GM12878 (cell line): ENCODE data around the gene APLP1. TPM values are rescaled to one million over a fixed set of nuclear protein-coding genes. Genes with fewer than 3 reads are reported as not detected.

ENCODE experiments used
- ATAC-seq: fragments of 200-7000 bp; cut with Tn5 transposase; 3 replicates; pipeline ENCODE4 v1.9.1; 2020; ENCODE audit warnings: mild to moderate bottlenecking, moderate library complexity
- BruUV-seq: library from RNA; stranded (reverse); fragments of 400-500 nt; replicated peaks from 2 replicates; lab custom pipeline; 2021; lab: Mats Ljungman, UMichigan
- CTCF ChIA-PET: fragments of 300-600 bp; sonication (Branson Sonifier 250); formaldehyde crosslinking; extraction: SDS; loops from one replicate; lab custom pipeline; 2021; ENCODE audit warnings: inconsistent platforms; lab: Yijun Ruan, JAX
- POLR2A ChIA-PET: fragments of 350-600 bp; formaldehyde crosslinking; extraction: SDS; loops from one replicate; lab custom pipeline; 2021; ENCODE audit warnings: inconsistent platforms; lab: Charles Lee
- RAD21 ChIA-PET: fragments of 300-600 bp; sonication (Branson Sonifier 250); formaldehyde crosslinking; loops from one replicate; lab custom pipeline; 2023; ENCODE audit warnings: antibody characterized with exemption; ENCODE audit not compliant: unreplicated experiment; lab: Charles Lee
- SMC1A ChIA-PET: fragments of 300-600 bp; sonication (Branson Sonifier 250); formaldehyde crosslinking; loops from one replicate; lab custom pipeline; 2023; ENCODE audit not compliant: unreplicated experiment, uncharacterized antibody; lab: Charles Lee
- DNase-seq: peaks from one replicate; pipeline ENCODE4 v3.0.0-alpha.2; 2011; ENCODE audit warnings: low read depth, low spot score
- FAIRE-seq: peaks from 3 replicates; lab custom pipeline; 2011; peaks lifted over from hg19 to GRCh38; lab: Jason Lieb, UNC
- H2AFZ ChIP-seq: 2 replicates; pipeline ENCODE4 v1.6.0; 2011; ENCODE audit warnings: low read depth, low read length, control low read depth; ENCODE audit not compliant: control insufficient read depth
- H3K27ac ChIP-seq: 2 replicates; pipeline ENCODE4 v1.5.1; 2011; ENCODE audit warnings: control low read depth; ENCODE audit not compliant: control insufficient read depth, insufficient read depth
- H3K27me3 ChIP-seq, 2 experiments: replicated peaks in 1 of 2; 2 replicates each; pipeline versions ENCODE4 v1.6.0 to v1.6.1; 2011; ENCODE audit warnings: low read length in 1 of 2; ENCODE audit not compliant: control insufficient read depth in 2 of 2, insufficient read depth in 2 of 2
- H3K36me3 ChIP-seq, 2 experiments: 2 replicates each; pipeline ENCODE4 v1.5.1; 2011; ENCODE audit warnings: low read length in 1 of 2; ENCODE audit not compliant: control insufficient read depth in 2 of 2, insufficient read depth in 2 of 2
- H3K4me1 ChIP-seq: 2 replicates; pipeline ENCODE4 v1.6.1; 2011; ENCODE audit warnings: mild to moderate bottlenecking, low read length, moderate library complexity, mixed read lengths; ENCODE audit not compliant: control insufficient read depth, insufficient read depth
- H3K4me2 ChIP-seq: 2 replicates; pipeline ENCODE4 v1.6.0; 2011; ENCODE audit warnings: control low read depth; ENCODE audit not compliant: control insufficient read depth, insufficient read depth
- H3K4me3 ChIP-seq: fragments of 200-600 bp; sonication (generic); 2 replicates; pipeline ENCODE4 v1.5.1; 2016
- H3K79me2 ChIP-seq: 2 replicates; pipeline ENCODE4 v1.6.0; 2011; ENCODE audit warnings: low read length; ENCODE audit not compliant: control insufficient read depth, insufficient read depth
- H3K9ac ChIP-seq: 2 replicates; pipeline ENCODE4 v1.8.0; 2011; ENCODE audit warnings: low read length, control low read depth, mixed read lengths; ENCODE audit not compliant: control insufficient read depth, insufficient read depth
- H3K9me3 ChIP-seq: replicated peaks from 3 replicates; pipeline ENCODE4 v1.5.1; 2011; ENCODE audit warnings: mild to moderate bottlenecking, low read length; ENCODE audit not compliant: control insufficient read depth, insufficient read depth
- H4K20me1 ChIP-seq: 2 replicates; pipeline ENCODE4 v1.6.0; 2011; ENCODE audit not compliant: control insufficient read depth, insufficient read depth
- E2F4 ChIP-seq: IDR thresholded peaks from 2 replicates; pipeline ENCODE4 v1.6.1; 2012; ENCODE audit warnings: low read depth, low read length, improper control_type of control experiment
- E4F1 ChIP-seq: fragments of 450-650 bp; IDR thresholded peaks from 2 replicates; pipeline ENCODE4 v1.6.1; 2018; ENCODE audit warnings: borderline replicate concordance, mild to moderate bottlenecking; ENCODE audit not compliant: partially characterized antibody
- FOXM1 ChIP-seq: IDR thresholded peaks from 2 replicates; pipeline ENCODE4 v1.6.1; 2012; ENCODE audit warnings: low read depth, mild to moderate bottlenecking, inconsistent platforms, low read length, moderate library complexity
- POLR2AphosphoS5 ChIP-seq: IDR thresholded peaks from 2 replicates; pipeline ENCODE4 v1.6.1; 2011; ENCODE audit warnings: mild to moderate bottlenecking, low read length, inconsistent platforms
- RUNX3 ChIP-seq: IDR thresholded peaks from 2 replicates; pipeline ENCODE4 v1.6.1; 2012; ENCODE audit warnings: low read length, inconsistent platforms
- SMARCA5 ChIP-seq: fragments of 450-650 bp; IDR thresholded peaks from 2 replicates; pipeline ENCODE4 v1.6.1; 2017; ENCODE audit warnings: mild to moderate bottlenecking
- ZBTB40 ChIP-seq: fragments of 450-650 bp; IDR thresholded peaks from 2 replicates; pipeline ENCODE4 v1.6.1; 2016; ENCODE audit warnings: mild to moderate bottlenecking, moderate library complexity, borderline replicate concordance
- WGBS: methylation state at CpG from one replicate; pipeline ENCODE4 v1.1.6; 2016; ENCODE audit warnings: low lambda C conversion rate; ENCODE audit not compliant: insufficient replicate concordance, insufficient coverage; ENCODE audit errors: missing lambda C conversion rate; 5-methylcytosine and 5-hydroxymethylcytosine counted together
- in situ Hi-C: fragments of 300-500 bp; cut with MboI; formaldehyde crosslinking; loops from 9 replicates; pipeline ENCODE4 v1.14.3; 2018; ENCODE audit warnings: mixed read lengths
- intact Hi-C: fragments of 100-400 bp; cut with micrococcal nuclease; formaldehyde crosslinking; loops from one replicate; pipeline ENCODE4 v1.14.2; 2022; ENCODE audit not compliant: unreplicated experiment
- polyA plus RNA-seq, 11 experiments: library from polyadenylated mRNA; depleted of rRNA in 4 of 11; unstranded in 6 of 11; stranded (reverse) in 5 of 11; fragments of >200 nt; fragmentation: Nextera tagmentation in 4 of 11; fragmentation: Illumina TruSeq in 1 of 11; extraction: Ambion mirVana in 4 of 11; extraction: Trizol in 1 of 11; gene quantifications; 1 replicate in 1 of 11; 2 replicates in 10 of 11; pipeline versions ENCODE4 v1.2.1 to v1.2.3, GENCODE V29; 2011 to 2016; ENCODE audit warnings: inconsistent platforms in 2 of 11, missing spikeins in 2 of 11, low read depth in 1 of 11
- total RNA-seq, 4 experiments: library from RNA; depleted of rRNA in 3 of 4; stranded (reverse); fragments of >200 nt in 3 of 4; fragmentation: Illumina TruSeq in 1 of 4; extraction: Trizol in 1 of 4; gene quantifications; 2 replicates each; pipeline versions ENCODE4 v1.2.1 to v1.2.3, GENCODE V29; 2013 to 2021

APLP1 gene
- total and polyA plus RNA-seq, 10 of the 15 experiments (the other 5 are each of a cell fraction or from before 2014, with no cell fraction given) = 0.07 to 2.2 (median 0.91) TPM; not detected in 1

- Histone ChIP-seq H3K79me2 (peaks cover 28% of the 10 kb centered on the region), H3K27me3 (no peaks in the 10 kb centered on the region), H4K20me1 (no peaks in the 10 kb centered on the region), H3K4me3 (no peak overlapping the region), H2AFZ (no peak overlapping the region), H3K4me1 (peaks cover 4% of the 10 kb centered on the region; the same call in 1 of the 2 replicates), H3K4me2 (peak overlapping the region; percentile 40; the same call in 1 of the 2 replicates), H3K9ac (no peak overlapping the region), H3K9me3 (no peaks in the 10 kb centered on the region), H3K36me3 (peaks cover 12 to 23% of the 10 kb centered on the region in 2 experiments; a peak in 3 of 4 replicates), H3K27ac (no peak overlapping the region)
- in situ Hi-C loops (no loop called here), intact Hi-C loops (no loop called here)
- ChIA-PET RAD21 (interaction anchor here (1.1 to 4.0 kb wide), 2 partner anchors 35 kb away, joined by 5 to 19 read pairs; no protein-coding TSS in a partner anchor), CTCF (no interaction called here), SMC1A (no interaction called here), POLR2A (no interaction called here)
- no TSS peak for BruUV-seq
- no peak for FAIRE-seq
- ATAC-seq = no peak
- 97% methylated on average over 21 of the region's 21 CpGs for WGBS
- TF ChIP-seq FOXM1 (no peak), POLR2AphosphoS5 (peak; percentile 49), E2F4 (no peak), RUNX3 (no peak), SMARCA5 (no peak), ZBTB40 (no peak), E4F1 (no peak)
- TF ChIP-seq, all 136 proteins: peak for 1
- no peak for DNase-seq
These were observed 27.7 kb downstream of the APLP1 start for GRCh38 chr19:35895911-35896642.
